Astrocyte (in vitro differentiated cells and primary cell): ENCODE results near the gene TAF5L. TPM values are rescaled to one million over a fixed set of nuclear protein-coding genes. Genes with fewer than 3 reads are reported as not detected.

Experiments
- DNase-seq: peaks from one replicate; pipeline ENCODE4 v3.0.0-alpha.2; 2010; ENCODE audit warnings: low read depth
- FAIRE-seq: peaks from 2 replicates; lab custom pipeline; 2011; peaks lifted over from hg19 to GRCh38; lab: Jason Lieb, UNC
- H2AFZ ChIP-seq: 2 replicates; pipeline ENCODE4 v1.6.0; 2012; ENCODE audit warnings: low read depth, low read length, inconsistent platforms
- H3K27ac ChIP-seq: 2 replicates; pipeline ENCODE4 v1.5.1; 2011; ENCODE audit warnings: low read depth, low read length, inconsistent platforms
- H3K27me3 ChIP-seq: 2 replicates; pipeline ENCODE4 v1.6.0; 2011; ENCODE audit warnings: low read length, inconsistent platforms; ENCODE audit not compliant: insufficient read depth
- H3K36me3 ChIP-seq: 2 replicates; pipeline ENCODE4 v1.5.1; 2011; ENCODE audit warnings: low read length, inconsistent platforms; ENCODE audit not compliant: insufficient read depth
- H3K4me1 ChIP-seq: 2 replicates; pipeline ENCODE4 v1.5.1; 2011; ENCODE audit warnings: low read length, inconsistent platforms; ENCODE audit not compliant: insufficient read depth
- H3K4me2 ChIP-seq: 2 replicates; pipeline ENCODE4 v1.6.0; 2012; ENCODE audit warnings: low read length, inconsistent platforms
- H3K4me3 ChIP-seq: 2 replicates; pipeline ENCODE4 v1.5.1; 2011; ENCODE audit warnings: low read depth, mild to moderate bottlenecking, low read length, inconsistent platforms; ENCODE audit not compliant: insufficient read depth
- H3K79me2 ChIP-seq: 2 replicates; pipeline ENCODE4 v1.6.0; 2012; ENCODE audit warnings: mild to moderate bottlenecking, low read length, inconsistent platforms; ENCODE audit not compliant: insufficient read depth
- H3K9ac ChIP-seq: 2 replicates; pipeline ENCODE4 v1.6.0; 2012; ENCODE audit warnings: mild to moderate bottlenecking, low read length, inconsistent platforms
- H3K9me3 ChIP-seq: 2 replicates; pipeline ENCODE4 v1.5.1; 2012; ENCODE audit warnings: low read depth, mild to moderate bottlenecking, low read length, inconsistent platforms; ENCODE audit not compliant: insufficient read depth
- H4K20me1 ChIP-seq: 2 replicates; pipeline ENCODE4 v1.6.0; 2012; ENCODE audit warnings: low read length, inconsistent platforms; ENCODE audit not compliant: insufficient read depth
- H3K27ac Mint-ChIP-seq: one replicate; pipeline ENCODE4 v1.8.0; 2021; ENCODE audit warnings: mild to moderate bottlenecking, mixed read lengths; ENCODE audit not compliant: unreplicated experiment
- H3K27me3 Mint-ChIP-seq: one replicate; pipeline ENCODE4 v1.8.0; 2021; ENCODE audit warnings: low read depth, mixed read lengths; ENCODE audit not compliant: unreplicated experiment
- H3K36me3 Mint-ChIP-seq: one replicate; pipeline ENCODE4 v1.8.0; 2021; ENCODE audit warnings: low read depth, mixed read lengths; ENCODE audit not compliant: unreplicated experiment
- H3K4me1 Mint-ChIP-seq: one replicate; pipeline ENCODE4 v1.8.0; 2021; ENCODE audit warnings: low read depth, mixed read lengths; ENCODE audit not compliant: unreplicated experiment
- H3K4me3 Mint-ChIP-seq: one replicate; pipeline ENCODE4 v1.8.0; 2021; ENCODE audit warnings: mild to moderate bottlenecking, moderate library complexity, mixed read lengths; ENCODE audit not compliant: unreplicated experiment
- H3K9me3 Mint-ChIP-seq: one replicate; pipeline ENCODE4 v1.8.0; 2021; ENCODE audit warnings: mild to moderate bottlenecking, mixed read lengths; ENCODE audit not compliant: unreplicated experiment
- CTCF ChIP-seq: IDR thresholded peaks from 2 replicates; pipeline ENCODE4 v1.5.1; 2011; ENCODE audit warnings: low read depth, mild to moderate bottlenecking, inconsistent platforms, low read length, moderate library complexity; ENCODE audit not compliant: insufficient read depth
- EZH2 ChIP-seq: IDR thresholded peaks from 2 replicates; pipeline ENCODE4 v1.6.1; 2012; ENCODE audit warnings: mild to moderate bottlenecking, low read length, inconsistent platforms; ENCODE audit not compliant: insufficient read depth
- total RNA-seq: library from RNA; stranded (reverse); gene quantifications from 2 replicates; pipeline ENCODE4 v1.2.1, GENCODE V29; 2021

The TAF5L gene
- total RNA-seq, 1 donor from 2014 or later = 23.5 TPM

- Histone ChIP-seq H3K27ac (no peak overlapping the region), H3K36me3 (peaks cover 15% of the 10 kb centered on the region), H3K4me3 (no peak overlapping the region), H3K27me3 (no peaks in the 10 kb centered on the region), H4K20me1 (peaks cover 59% of the 10 kb centered on the region), H3K9me3 (no peaks in the 10 kb centered on the region), H3K4me2 (no peak overlapping the region), H2AFZ (no peak overlapping the region), H3K79me2 (peaks cover 67% of the 10 kb centered on the region), H3K9ac (no peak overlapping the region), H3K4me1 (peaks cover 12% of the 10 kb centered on the region)
- Mint-ChIP-seq H3K4me3 (no peak overlapping the region), H3K36me3 (peaks cover 9% of the 10 kb centered on the region), H3K4me1 (peaks cover 5% of the 10 kb centered on the region), H3K9me3 (no peaks in the 10 kb centered on the region), H3K27ac (no peak overlapping the region), H3K27me3 (no peaks in the 10 kb centered on the region)
- DNase-seq (no peak), FAIRE-seq (no peak)
- TF ChIP-seq EZH2 (no peak), CTCF (no peak)
These were observed 5.2 kb upstream of the TAF5L start for GRCh38 chr1:229631148-229631547.

GRCh38 chr1:229629261-229629660 is 3.3 kb upstream of the TAF5L start:
- Histone ChIP-seq H4K20me1 (peaks cover 57% of the 10 kb centered on the region), H3K4me2 (peak overlapping the region; percentile 6), H3K4me1 (peaks cover 18% of the 10 kb centered on the region), H3K79me2 (peaks cover 74% of the 10 kb centered on the region), H3K9ac (no peak overlapping the region), H3K27me3 (no peaks in the 10 kb centered on the region), H3K36me3 (peaks cover under 1% of the 10 kb centered on the region), H3K4me3 (no peak overlapping the region), H2AFZ (no peak overlapping the region), H3K27ac (peak overlapping the region; percentile 2), H3K9me3 (no peaks in the 10 kb centered on the region)
- Mint-ChIP-seq H3K27me3 (no peaks in the 10 kb centered on the region), H3K4me1 (peaks cover 11% of the 10 kb centered on the region), H3K36me3 (no peaks in the 10 kb centered on the region), H3K9me3 (no peaks in the 10 kb centered on the region), H3K4me3 (no peak overlapping the region), H3K27ac (no peak overlapping the region)
- FAIRE-seq (no peak), DNase-seq (peak; percentile 59)
- no peak for TF ChIP-seq CTCF
- TF ChIP-seq EZH2 = no peak

- Histone ChIP-seq H3K36me3 (no peaks in the 10 kb centered on the region), H3K79me2 (peaks cover 91% of the 10 kb centered on the region), H3K9ac (peak overlapping the region; percentile 89), H2AFZ (no peak overlapping the region), H3K9me3 (no peaks in the 10 kb centered on the region), H3K27ac (no peak overlapping the region), H4K20me1 (peaks cover 72% of the 10 kb centered on the region), H3K4me2 (peak overlapping the region; percentile 91), H3K4me1 (peaks cover 18% of the 10 kb centered on the region), H3K27me3 (no peaks in the 10 kb centered on the region), H3K4me3 (peak overlapping the region; percentile 84)
- peak overlapping the region; percentile 100 for H3K4me3 Mint-ChIP-seq
- H3K27ac Mint-ChIP-seq = no peak overlapping the region
- DNase-seq (no peak), FAIRE-seq (no peak)
- H3K9me3 Mint-ChIP-seq = no peaks in the 10 kb centered on the region
- H3K4me1 Mint-ChIP-seq = peaks cover 20% of the 10 kb centered on the region
- no peak for TF ChIP-seq EZH2
- H3K36me3 Mint-ChIP-seq = peaks cover 3% of the 10 kb centered on the region
- H3K27me3 Mint-ChIP-seq = no peaks in the 10 kb centered on the region
These were observed 1.1 kb upstream of the TAF5L start for GRCh38 chr1:229627003-229627402.
